ENCODE data around the gene DGCR2. TPM values are rescaled to one million over a fixed set of nuclear protein-coding genes. Genes with fewer than 3 reads are reported as not detected.

DGCR2 gene
- polyA plus RNA-seq, 1 donor (not counting 4 experiments of a cell fraction or from before 2014, with no cell fraction given): 23.2 TPM

- no peak overlapping the region for H3K4me2 ChIP-seq (ENCODE audit: control insufficient read depth, extremely low read depth, insufficient read depth, low read depth, low read length)
- peaks cover 19% of the 10 kb centered on the region for H3K4me1 ChIP-seq (ENCODE audit: control insufficient read depth, extremely low read depth, insufficient read depth, low read length)
- H3K9ac ChIP-seq (ENCODE audit: control insufficient read depth, extremely low read depth, insufficient read depth, low read length): no peak overlapping the region
- FAIRE-seq (no peak), DNase-seq (ENCODE audit: low read depth, low spot score) (no peak)
- no peak overlapping the region for H2AFZ ChIP-seq (ENCODE audit: control insufficient read depth, low read length)
- H3K9me1 ChIP-seq (ENCODE audit: control insufficient read depth, extremely low read depth, insufficient read depth, low read length): peaks cover 3% of the 10 kb centered on the region
- H3K27me3 ChIP-seq (ENCODE audit: control insufficient read depth, extremely low read depth, insufficient read depth, low read length): no peaks in the 10 kb centered on the region
- H3K79me2 ChIP-seq (ENCODE audit: control insufficient read depth, insufficient read depth, low read length): no peaks in the 10 kb centered on the region
- H3K27ac ChIP-seq (ENCODE audit: control insufficient read depth, insufficient read depth, low read length): no peak overlapping the region
- TF ChIP-seq EZH2 (IDR thresholded peaks at IDR 0.05; ENCODE audit: low read length) (no peak), CTCF (optimal IDR thresholded peaks at IDR 0.05 in 1 of 3, IDR thresholded peaks at IDR 0.05 in 1 of 3, conservative IDR thresholded peaks at IDR 0.05 in 1 of 3; ENCODE audit: extremely low read depth in 1 of 3, insufficient read depth in 2 of 3, low read length in 3 of 3) (no peak)
- dilution Hi-C loops (cut with MboI; ENCODE audit: extremely low pct_ligation_motif_present, low sequenced_read_pairs): no loop called here
- peaks cover 17 to 20% of the 10 kb centered on the region in 2 experiments for H3K36me3 ChIP-seq (ENCODE audit: control insufficient read depth in 2 of 2, extremely low read depth in 1 of 2, insufficient read depth in 2 of 2, low read length in 2 of 2)
- no peaks in the 10 kb centered on the region for H3K9me3 ChIP-seq (ENCODE audit: control insufficient read depth, low read depth, low read length)
- no peak overlapping the region for H3K4me3 ChIP-seq (ENCODE audit: control insufficient read depth in 2 of 3, extremely low read depth in 1 of 3, insufficient read depth in 2 of 3, low read depth in 1 of 3, low read length in 3 of 3)
- H4K20me1 ChIP-seq (ENCODE audit: control insufficient read depth, extremely low read depth, insufficient read depth, low read length): no peaks in the 10 kb centered on the region
Measured at GRCh38 chr22:19132153-19132552, 9.9 kb upstream of the DGCR2 start.

GRCh38 chr22:19131685-19132015 is 9.4 kb upstream of the DGCR2 start:
- H3K9ac ChIP-seq (ENCODE audit: control insufficient read depth, extremely low read depth, insufficient read depth, low read length): no peak overlapping the region
- H3K4me2 ChIP-seq (ENCODE audit: control insufficient read depth, extremely low read depth, insufficient read depth, low read depth, low read length): no peak overlapping the region
- TF ChIP-seq CTCF (optimal IDR thresholded peaks at IDR 0.05 in 1 of 3, IDR thresholded peaks at IDR 0.05 in 1 of 3, conservative IDR thresholded peaks at IDR 0.05 in 1 of 3; ENCODE audit: extremely low read depth in 1 of 3, insufficient read depth in 2 of 3, low read length in 3 of 3): no peak
- no peak for TF ChIP-seq EZH2 (IDR thresholded peaks at IDR 0.05; ENCODE audit: low read length)
- H3K9me3 ChIP-seq (ENCODE audit: control insufficient read depth, low read depth, low read length): no peaks in the 10 kb centered on the region
- peaks cover 17% of the 10 kb centered on the region in 2 experiments for H3K36me3 ChIP-seq (ENCODE audit: control insufficient read depth in 2 of 2, extremely low read depth in 1 of 2, insufficient read depth in 2 of 2, low read length in 2 of 2)
- no peaks in the 10 kb centered on the region for H3K79me2 ChIP-seq (ENCODE audit: control insufficient read depth, insufficient read depth, low read length)
- H3K4me1 ChIP-seq (ENCODE audit: control insufficient read depth, extremely low read depth, insufficient read depth, low read length): peaks cover 19% of the 10 kb centered on the region
- FAIRE-seq: no peak
- H2AFZ ChIP-seq (ENCODE audit: control insufficient read depth, low read length): no peak overlapping the region
- H3K27ac ChIP-seq (ENCODE audit: control insufficient read depth, insufficient read depth, low read length): no peak overlapping the region
- peaks cover 3% of the 10 kb centered on the region for H3K9me1 ChIP-seq (ENCODE audit: control insufficient read depth, extremely low read depth, insufficient read depth, low read length)
- no peak overlapping the region for H3K4me3 ChIP-seq (ENCODE audit: control insufficient read depth in 2 of 3, extremely low read depth in 1 of 3, insufficient read depth in 2 of 3, low read depth in 1 of 3, low read length in 3 of 3)
- no peak for DNase-seq (ENCODE audit: low read depth, low spot score)
- dilution Hi-C loops (cut with MboI; ENCODE audit: extremely low pct_ligation_motif_present, low sequenced_read_pairs): no loop called here
- H3K27me3 ChIP-seq (ENCODE audit: control insufficient read depth, extremely low read depth, insufficient read depth, low read length): no peaks in the 10 kb centered on the region
- H4K20me1 ChIP-seq (ENCODE audit: control insufficient read depth, extremely low read depth, insufficient read depth, low read length): no peaks in the 10 kb centered on the region
